ENCODE data around the gene TSSC4. TPM values are rescaled to one million over a fixed set of nuclear protein-coding genes. Genes with fewer than 3 reads are reported as not detected.

TSSC4 gene
- total and polyA plus RNA-seq, 9 donors = 25.2 to 36.7 (median 27.3) TPM

- Histone ChIP-seq H3K4me1 (ENCODE audit: control insufficient read depth, insufficient read depth, low read length) (peaks cover 97% of the 10 kb centered on the region), H3K9me3 (replicated peaks; ENCODE audit: control insufficient read depth, low read depth, low read length) (no peaks in the 10 kb centered on the region), H3K27me3 (ENCODE audit: control insufficient read depth, insufficient read depth, low read length) (no peaks in the 10 kb centered on the region), H3K36me3 (ENCODE audit: control insufficient read depth, insufficient read depth, low read length) (peaks cover 51% of the 10 kb centered on the region), H3K4me3 (ENCODE audit: low read length) (no peak overlapping the region), H3K27ac (ENCODE audit: low read length) (peak overlapping the region; percentile 93)
- DNase-seq = peak; percentile 49
- 34% methylated on average over 14 of the region's 33 CpGs for WGBS (ENCODE audit: insufficient coverage)
Measured at GRCh38 chr11:2383852-2384804, 16.4 kb upstream of the TSSC4 start.

- 70% methylated on average over 30 of the region's 48 CpGs for WGBS (ENCODE audit: insufficient coverage)
Measured at GRCh38 chr11:2385156-2386151, 15.1 kb upstream of the TSSC4 start.

GRCh38 chr11:2386591-2386990 is 14.0 kb upstream of the TSSC4 start:
- Histone ChIP-seq H3K4me1 (ENCODE audit: control insufficient read depth, insufficient read depth, low read length) (peaks cover 95% of the 10 kb centered on the region), H3K27ac (ENCODE audit: low read length) (peak overlapping the region; percentile 59), H3K9me3 (replicated peaks; ENCODE audit: control insufficient read depth, low read depth, low read length) (no peaks in the 10 kb centered on the region), H3K4me3 (ENCODE audit: low read length) (no peak overlapping the region), H3K27me3 (ENCODE audit: control insufficient read depth, insufficient read depth, low read length) (no peaks in the 10 kb centered on the region), H3K36me3 (ENCODE audit: control insufficient read depth, insufficient read depth, low read length) (peaks cover 48% of the 10 kb centered on the region)
- DNase-seq = no peak
- 43% methylated on average over 8 of the region's 9 CpGs for WGBS (ENCODE audit: insufficient coverage)

More at GRCh38 chr11:2385156-2386151, 15.1 kb upstream of the TSSC4 start:
- Histone ChIP-seq H3K9me3 (replicated peaks; ENCODE audit: control insufficient read depth, low read depth, low read length) (no peaks in the 10 kb centered on the region), H3K27me3 (ENCODE audit: control insufficient read depth, insufficient read depth, low read length) (no peaks in the 10 kb centered on the region), H3K27ac (ENCODE audit: low read length) (peak overlapping the region; percentile 59), H3K36me3 (ENCODE audit: control insufficient read depth, insufficient read depth, low read length) (peaks cover 52% of the 10 kb centered on the region), H3K4me3 (ENCODE audit: low read length) (no peak overlapping the region), H3K4me1 (ENCODE audit: control insufficient read depth, insufficient read depth, low read length) (peaks cover 97% of the 10 kb centered on the region)
- no peak for DNase-seq

GRCh38 chr11:2387266-2387987 is 13.1 kb upstream of the TSSC4 start:
- no peaks in the 10 kb centered on the region for H3K27me3 ChIP-seq (ENCODE audit: control insufficient read depth, insufficient read depth, low read length)
- no peak for DNase-seq
- peaks cover 53% of the 10 kb centered on the region for H3K36me3 ChIP-seq (ENCODE audit: control insufficient read depth, insufficient read depth, low read length)
- H3K4me1 ChIP-seq (ENCODE audit: control insufficient read depth, insufficient read depth, low read length) = peaks cover 94% of the 10 kb centered on the region
- 36% methylated on average over 13 of the region's 14 CpGs for WGBS (ENCODE audit: insufficient coverage)
- H3K9me3 ChIP-seq (replicated peaks; ENCODE audit: control insufficient read depth, low read depth, low read length) = no peaks in the 10 kb centered on the region
- H3K27ac ChIP-seq (ENCODE audit: low read length) = peak overlapping the region; percentile 21
- no peak overlapping the region for H3K4me3 ChIP-seq (ENCODE audit: low read length)

GRCh38 chr11:2388431-2389376 is 11.8 kb upstream of the TSSC4 start:
- DNase-seq = no peak
- H3K4me3 ChIP-seq (ENCODE audit: low read length) = no peak overlapping the region
- H3K36me3 ChIP-seq (ENCODE audit: control insufficient read depth, insufficient read depth, low read length) = peaks cover 63% of the 10 kb centered on the region
- WGBS (ENCODE audit: insufficient coverage) = 75% methylated on average over 8 of the region's 15 CpGs
- no peaks in the 10 kb centered on the region for H3K9me3 ChIP-seq (replicated peaks; ENCODE audit: control insufficient read depth, low read depth, low read length)
- H3K27ac ChIP-seq (ENCODE audit: low read length) = peak overlapping the region; percentile 89
- no peaks in the 10 kb centered on the region for H3K27me3 ChIP-seq (ENCODE audit: control insufficient read depth, insufficient read depth, low read length)
- peaks cover 94% of the 10 kb centered on the region for H3K4me1 ChIP-seq (ENCODE audit: control insufficient read depth, insufficient read depth, low read length)

GRCh38 chr11:2389377-2390026 is 11.0 kb upstream of the TSSC4 start:
- H3K27ac ChIP-seq (ENCODE audit: low read length) = peak overlapping the region; percentile 89
- H3K4me3 ChIP-seq (ENCODE audit: low read length) = no peak overlapping the region
- peaks cover 69% of the 10 kb centered on the region for H3K36me3 ChIP-seq (ENCODE audit: control insufficient read depth, insufficient read depth, low read length)
- peaks cover 88% of the 10 kb centered on the region for H3K4me1 ChIP-seq (ENCODE audit: control insufficient read depth, insufficient read depth, low read length)
- H3K9me3 ChIP-seq (replicated peaks; ENCODE audit: control insufficient read depth, low read depth, low read length) = no peaks in the 10 kb centered on the region
- 39% methylated on average over 12 of the region's 14 CpGs for WGBS (ENCODE audit: insufficient coverage)
- no peaks in the 10 kb centered on the region for H3K27me3 ChIP-seq (ENCODE audit: control insufficient read depth, insufficient read depth, low read length)
- DNase-seq = no peak

GRCh38 chr11:2390091-2390724 is 10.3 kb upstream of the TSSC4 start:
- H3K4me3 ChIP-seq (ENCODE audit: low read length) = no peak overlapping the region
- H3K36me3 ChIP-seq (ENCODE audit: control insufficient read depth, insufficient read depth, low read length) = peaks cover 70% of the 10 kb centered on the region
- no peak for DNase-seq
- H3K27ac ChIP-seq (ENCODE audit: low read length) = peak overlapping the region; percentile 89
- H3K27me3 ChIP-seq (ENCODE audit: control insufficient read depth, insufficient read depth, low read length) = no peaks in the 10 kb centered on the region
- H3K9me3 ChIP-seq (replicated peaks; ENCODE audit: control insufficient read depth, low read depth, low read length) = no peaks in the 10 kb centered on the region
- peaks cover 81% of the 10 kb centered on the region for H3K4me1 ChIP-seq (ENCODE audit: control insufficient read depth, insufficient read depth, low read length)
- 70% methylated on average over 22 of the region's 23 CpGs for WGBS (ENCODE audit: insufficient coverage)

GRCh38 chr11:2390725-2391151 is 9.8 kb upstream of the TSSC4 start:
- H3K27me3 ChIP-seq (ENCODE audit: control insufficient read depth, insufficient read depth, low read length) = no peaks in the 10 kb centered on the region
- peaks cover 77% of the 10 kb centered on the region for H3K4me1 ChIP-seq (ENCODE audit: control insufficient read depth, insufficient read depth, low read length)
- WGBS (ENCODE audit: insufficient coverage) = 41% methylated on average over 8 of the region's 8 CpGs
- H3K9me3 ChIP-seq (replicated peaks; ENCODE audit: control insufficient read depth, low read depth, low read length) = no peaks in the 10 kb centered on the region
- peak overlapping the region; percentile 89 for H3K27ac ChIP-seq (ENCODE audit: low read length)
- no peak overlapping the region for H3K4me3 ChIP-seq (ENCODE audit: low read length)
- peaks cover 71% of the 10 kb centered on the region for H3K36me3 ChIP-seq (ENCODE audit: control insufficient read depth, insufficient read depth, low read length)
- peak; percentile 73 for DNase-seq
